ENCODE measurements around the gene UBE2J2. TPM values are rescaled to one million over a fixed set of nuclear protein-coding genes. Genes with fewer than 3 reads are reported as not detected.
A peak's percentile ranks its signal among the peaks of the same experiment; 100 is the strongest.

Gene UBE2J2
- total and polyA plus RNA-seq, 2 of the 13 experiments (the other 11 are each of a cell fraction or from before 2014, with no cell fraction given) = 25.4 to 29.4 TPM

GRCh38 chr1:1273512-1274298, at the start of gene UBE2J2 (continued):
- no peak for TF ChIP-seq ZNF335 (CRISPR knock-in tag; IDR thresholded peaks at IDR 0.05)
- no peak for TF ChIP-seq ZNF10 (CRISPR knock-in tag; IDR thresholded peaks at IDR 0.05; ENCODE audit: borderline replicate concordance, low read depth)
- no peak for TF ChIP-seq CREBL2 (CRISPR knock-in tag; IDR thresholded peaks at IDR 0.05; ENCODE audit: borderline replicate concordance)
- no peak for TF ChIP-seq MNT (IDR thresholded peaks at IDR 0.05)
- TF ChIP-seq RBM22 (optimal IDR thresholded peaks at IDR 0.05; ENCODE audit: low read length) = no peak
- no peak for TF ChIP-seq PRMT3 (CRISPR knock-in tag; IDR thresholded peaks at IDR 0.05; ENCODE audit: borderline replicate concordance, low read depth)
- TF ChIP-seq ZFP36 (IDR thresholded peaks at IDR 0.05; ENCODE audit: borderline replicate concordance, low read depth, low read length, partially characterized antibody) = no peak
- TF ChIP-seq ZNF780A (CRISPR knock-in tag; IDR thresholded peaks at IDR 0.05) = no peak
- TF ChIP-seq HHEX (CRISPR knock-in tag; IDR thresholded peaks at IDR 0.05) = no peak
- no peak for TF ChIP-seq SMARCE1 (IDR thresholded peaks at IDR 0.05; ENCODE audit: borderline replicate concordance)
- no peak for TF ChIP-seq ZNF160 (CRISPR knock-in tag; IDR thresholded peaks at IDR 0.05)
- TF ChIP-seq ZC3H13 (CRISPR knock-in tag; IDR thresholded peaks at IDR 0.05) = no peak
- no peak for TF ChIP-seq KLF15 (CRISPR knock-in tag; IDR thresholded peaks at IDR 0.05; ENCODE audit: borderline replicate concordance)
- TF ChIP-seq ZNF138 (CRISPR knock-in tag; IDR thresholded peaks at IDR 0.05; ENCODE audit: low read depth) = no peak
- TF ChIP-seq FOXA1 (IDR thresholded peaks at IDR 0.05) = no peak
- no peak for TF ChIP-seq FOXA1 (CRISPR knock-in tag; IDR thresholded peaks at IDR 0.05)
- peak; percentile 83; the same call in 1 of the 2 replicates for TF ChIP-seq PHF20 (CRISPR knock-in tag; IDR thresholded peaks at IDR 0.05)
- TF ChIP-seq EEA1 (CRISPR knock-in tag; IDR thresholded peaks at IDR 0.05; ENCODE audit: borderline replicate concordance) = no peak
- peak; percentile 68; the same call in 1 of the 2 replicates for TF ChIP-seq KDM4B (CRISPR knock-in tag; IDR thresholded peaks at IDR 0.05)
- no peak for TF ChIP-seq ZNF564 (CRISPR knock-in tag; IDR thresholded peaks at IDR 0.05)
- TF ChIP-seq SKI (IDR thresholded peaks at IDR 0.05; ENCODE audit: partially characterized antibody) = peak; percentile 29
- no peak for TF ChIP-seq LBX2 (CRISPR knock-in tag; IDR thresholded peaks at IDR 0.05; ENCODE audit: borderline replicate concordance)
- TF ChIP-seq REST (IDR thresholded peaks at IDR 0.05; ENCODE audit: borderline replicate concordance in 1 of 2, low read depth in 1 of 2, low read length in 2 of 2) = no peak; a peak in 1 of 4 replicates
- TF ChIP-seq ZBTB26 (CRISPR knock-in tag; IDR thresholded peaks at IDR 0.05; ENCODE audit: borderline replicate concordance) = no peak

Measured in HepG2 (cell line).